WI38 (cell line): ENCODE results near the gene SCN11A.
"Not testable (repeated sequence)": the region's sequence is repeated elsewhere in the genome, so short reads cannot be mapped to it uniquely, and the experiment has no call there.

Source experiments
- H3K4me3 ChIP-seq: 2 replicates; pipeline ENCODE4 v1.5.1; 2011; ENCODE audit warnings: low read depth, mild to moderate bottlenecking, control low read depth, low read length
- TF ChIP-seq, protein P1 (sequence below): IDR thresholded peaks from 2 replicates; pipeline ENCODE4 v1.5.1; 2012; ENCODE audit warnings: low read depth, mild to moderate bottlenecking, control low read depth, low read length

SCN11A gene

DNA sequence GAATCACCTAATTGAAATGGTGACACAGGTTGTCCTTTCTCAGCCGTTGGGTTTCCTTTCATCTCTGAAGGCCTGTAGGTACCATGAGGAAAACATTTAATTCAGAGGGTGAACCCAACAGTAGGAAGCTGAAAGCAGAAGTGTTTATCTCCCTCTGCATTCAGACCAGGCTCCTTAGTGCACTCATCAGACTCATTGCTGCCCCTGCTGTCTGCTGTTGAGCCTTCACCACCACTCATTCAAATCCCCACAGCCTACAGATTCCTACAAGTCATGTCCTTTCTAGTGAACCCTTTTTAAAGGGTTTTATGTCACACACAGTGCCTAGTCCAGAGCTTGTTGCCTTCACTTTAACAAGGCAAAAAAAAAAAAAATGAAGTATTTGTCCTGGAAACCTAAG is 13.5 kb upstream of the SCN11A start:
- no peak overlapping the region for H3K4me3 ChIP-seq
- TF ChIP-seq, protein P1, sequence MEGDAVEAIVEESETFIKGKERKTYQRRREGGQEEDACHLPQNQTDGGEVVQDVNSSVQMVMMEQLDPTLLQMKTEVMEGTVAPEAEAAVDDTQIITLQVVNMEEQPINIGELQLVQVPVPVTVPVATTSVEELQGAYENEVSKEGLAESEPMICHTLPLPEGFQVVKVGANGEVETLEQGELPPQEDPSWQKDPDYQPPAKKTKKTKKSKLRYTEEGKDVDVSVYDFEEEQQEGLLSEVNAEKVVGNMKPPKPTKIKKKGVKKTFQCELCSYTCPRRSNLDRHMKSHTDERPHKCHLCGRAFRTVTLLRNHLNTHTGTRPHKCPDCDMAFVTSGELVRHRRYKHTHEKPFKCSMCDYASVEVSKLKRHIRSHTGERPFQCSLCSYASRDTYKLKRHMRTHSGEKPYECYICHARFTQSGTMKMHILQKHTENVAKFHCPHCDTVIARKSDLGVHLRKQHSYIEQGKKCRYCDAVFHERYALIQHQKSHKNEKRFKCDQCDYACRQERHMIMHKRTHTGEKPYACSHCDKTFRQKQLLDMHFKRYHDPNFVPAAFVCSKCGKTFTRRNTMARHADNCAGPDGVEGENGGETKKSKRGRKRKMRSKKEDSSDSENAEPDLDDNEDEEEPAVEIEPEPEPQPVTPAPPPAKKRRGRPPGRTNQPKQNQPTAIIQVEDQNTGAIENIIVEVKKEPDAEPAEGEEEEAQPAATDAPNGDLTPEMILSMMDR, result peak; percentile 47

DNA sequence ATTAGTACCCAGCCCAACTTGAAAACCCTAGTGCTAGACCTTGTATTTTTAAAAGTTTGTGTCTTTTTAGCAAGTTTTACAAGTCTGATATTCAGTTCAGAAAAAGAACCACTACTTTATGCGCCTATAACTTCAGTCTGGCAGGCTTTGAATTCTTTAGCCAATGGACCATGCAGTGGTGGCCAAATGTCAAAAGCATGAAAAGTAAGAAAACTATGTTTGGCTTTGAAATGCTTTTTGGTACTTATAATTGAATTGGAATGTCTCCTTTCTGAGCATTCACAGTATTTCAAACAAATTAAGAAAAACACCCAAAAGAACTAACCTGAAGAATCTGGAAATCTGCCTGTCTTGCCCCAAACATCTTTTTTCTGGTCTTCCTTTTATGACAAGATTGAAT is 12.9 kb upstream of the SCN11A start:
- H3K4me3 ChIP-seq, result no peak overlapping the region
- TF ChIP-seq, protein P1, result no peak

DNA sequence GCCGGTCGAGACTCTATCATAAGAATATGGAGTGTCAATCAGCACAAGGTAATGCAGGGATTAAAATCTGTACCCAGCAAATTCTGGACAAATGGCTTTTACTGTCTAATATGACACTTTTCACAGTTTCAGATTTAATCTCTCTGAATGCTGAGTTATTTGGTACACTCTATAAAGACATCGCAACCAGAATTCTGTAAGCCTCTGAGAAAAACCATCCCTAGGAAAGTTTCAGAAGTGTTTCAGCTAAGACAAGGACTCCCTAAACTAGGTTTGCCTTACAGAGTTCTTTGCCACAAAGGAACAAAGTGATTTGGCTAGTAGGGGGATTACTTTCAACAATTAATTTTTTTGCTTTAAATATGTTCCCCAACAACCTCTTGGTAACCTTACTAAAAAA is 11.4 kb upstream of the SCN11A start:
- H3K4me3 ChIP-seq, result no peak overlapping the region
- TF ChIP-seq, protein P1, result no peak

DNA sequence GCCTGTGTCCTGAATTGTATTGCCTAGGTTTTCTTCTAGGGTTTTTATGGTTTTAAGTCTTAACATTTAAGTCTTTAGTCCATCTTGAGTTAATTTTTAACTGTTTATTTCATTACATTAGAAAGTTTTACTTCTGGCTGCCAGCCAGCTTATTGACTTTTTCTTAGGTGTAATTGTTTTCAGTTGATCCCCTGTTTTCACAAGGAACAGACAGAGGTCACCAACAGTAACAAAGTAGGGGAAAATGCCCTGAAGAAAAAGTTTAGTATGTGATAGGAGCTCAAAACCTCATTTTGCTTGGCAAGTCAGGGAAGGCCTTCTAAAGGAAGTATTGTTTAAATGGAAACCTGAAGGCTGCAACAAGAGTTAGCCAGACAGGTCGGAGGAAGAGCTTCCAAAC is 10.4 kb upstream of the SCN11A start:
- H3K4me3 ChIP-seq, result no peak overlapping the region
- TF ChIP-seq, protein P1, result no peak

DNA sequence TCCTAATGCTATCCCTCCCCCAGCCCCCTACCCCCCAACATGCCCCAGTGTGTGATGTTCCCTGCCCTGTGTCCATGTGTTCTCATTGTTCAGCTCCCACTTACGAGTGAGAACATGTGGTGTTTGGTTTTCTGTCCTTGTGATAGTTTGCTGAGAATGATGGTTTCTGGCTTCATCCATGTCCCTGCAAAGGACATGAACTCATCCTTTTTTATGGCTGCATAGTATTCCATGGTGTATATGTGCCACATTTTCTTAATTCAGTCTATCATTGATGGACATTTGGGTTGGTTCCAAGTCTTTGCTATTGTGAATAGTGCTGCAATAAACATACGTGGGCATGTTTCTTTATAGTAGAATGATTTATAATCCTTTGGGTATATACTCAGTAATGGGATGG is 9.5 kb upstream of the SCN11A start:
- not testable (repeated sequence) for H3K4me3 ChIP-seq

DNA sequence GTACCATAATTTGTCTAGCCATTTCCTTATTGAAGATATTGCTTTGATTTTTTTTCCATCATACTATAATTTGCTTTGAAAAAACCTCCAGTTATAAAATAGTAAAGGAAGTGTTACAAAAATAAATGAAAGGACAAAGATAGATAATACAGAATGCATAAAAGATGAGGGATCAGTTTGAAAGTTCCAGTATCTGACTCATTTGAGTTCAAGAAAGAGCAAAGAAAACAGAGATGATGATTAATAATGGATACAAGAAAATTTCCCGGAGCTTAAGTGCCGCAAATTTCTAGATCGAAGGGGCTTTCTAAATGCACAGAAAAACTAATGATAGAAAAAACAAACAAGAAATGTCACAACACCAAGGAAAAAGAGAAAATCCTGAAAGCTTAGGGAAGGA is 4.4 kb upstream of the SCN11A start:
- TF ChIP-seq, protein P1, result no peak
- H3K4me3 ChIP-seq, result no peak overlapping the region

DNA sequence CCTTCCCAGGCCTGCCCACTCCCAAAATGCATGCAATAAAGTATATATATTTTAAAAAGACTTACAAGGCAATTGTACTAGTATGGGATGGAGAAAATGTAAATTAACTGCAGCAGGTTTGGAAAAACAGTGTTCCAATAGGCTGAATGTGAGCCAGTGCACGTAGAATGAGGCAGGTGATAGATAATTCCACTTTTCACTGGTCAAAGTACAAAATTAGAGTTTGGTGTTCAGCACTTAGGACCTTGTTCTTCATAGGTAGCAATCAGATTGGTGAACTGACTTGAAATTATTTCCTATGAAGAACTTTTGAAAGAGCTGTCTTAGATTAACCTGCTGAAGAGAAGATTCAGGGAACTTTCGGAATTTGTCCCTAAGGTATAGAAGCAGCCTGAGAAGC is 2.0 kb upstream of the SCN11A start:
- TF ChIP-seq, protein P1, result no peak
- H3K4me3 ChIP-seq, result no peak overlapping the region

DNA sequence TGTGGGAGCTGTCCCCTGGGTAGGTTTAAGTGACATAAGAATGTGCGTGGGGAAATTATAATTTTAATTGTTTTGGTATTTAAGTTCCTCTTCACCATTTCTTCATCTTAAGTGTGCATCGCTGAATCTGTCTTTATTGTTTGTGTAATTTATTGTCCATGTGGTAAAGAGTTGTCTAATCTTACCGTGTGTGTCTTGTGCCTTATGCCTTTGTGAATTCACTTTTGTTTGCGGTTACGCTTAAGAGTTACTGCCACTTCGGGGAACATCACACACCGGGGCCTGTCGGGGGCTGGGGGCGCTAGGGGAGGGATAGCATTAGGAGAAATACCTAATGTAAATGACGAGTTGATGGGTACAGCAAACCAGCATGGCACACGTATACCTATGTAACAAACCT is 839 bp upstream of the SCN11A start:
- H3K4me3 ChIP-seq, result peak overlapping the region; percentile 83
- TF ChIP-seq, protein P1, result no peak
